Activated naive CD8-positive, alpha-beta T cell treated with anti-CD3 and anti-CD28 coated beads, Interleukin-2, amount 50 U/mL, for 16 hours (primary cell): ENCODE results near the gene THSD7B.

Source experiments
- DNase-seq: peaks from one replicate; pipeline ENCODE4 v3.0.0-alpha.2; 2020; ENCODE audit warnings: low read depth, low spot score

THSD7B gene

GRCh38 chr2:136818839-136819238, 53.5 kb downstream of the THSD7B start:
- no peak for DNase-seq

- DNase-seq: no peak
Observed at GRCh38 chr2:136823291-136823690, 57.9 kb downstream of the THSD7B start.

GRCh38 chr2:136828162-136828561, 62.8 kb downstream of the THSD7B start:
- no peak for DNase-seq

GRCh38 chr2:136828774-136829173, 63.4 kb downstream of the THSD7B start:
- DNase-seq: no peak

- DNase-seq: no peak
Observed at GRCh38 chr2:136844546-136844945, 79.2 kb downstream of the THSD7B start.

- DNase-seq: no peak
Observed at GRCh38 chr2:136858656-136859055, 93.3 kb downstream of the THSD7B start.

GRCh38 chr2:136860443-136860958, 95.2 kb downstream of the THSD7B start:
- no peak for DNase-seq

GRCh38 chr2:136863468-136863867, 98.1 kb downstream of the THSD7B start:
- no peak for DNase-seq

- DNase-seq: no peak
Observed at GRCh38 chr2:136863874-136864273, 98.5 kb downstream of the THSD7B start.

- DNase-seq: no peak
Observed at GRCh38 chr2:136871424-136871823, 106.1 kb downstream of the THSD7B start.

GRCh38 chr2:136874258-136874657, 108.9 kb downstream of the THSD7B start:
- DNase-seq: no peak

- DNase-seq: no peak
Observed at GRCh38 chr2:136891100-136891499, 125.8 kb downstream of the THSD7B start.

- no peak for DNase-seq
Observed at GRCh38 chr2:136894007-136894634, 128.8 kb downstream of the THSD7B start.

- DNase-seq: no peak
Observed at GRCh38 chr2:136901732-136902131, 136.4 kb downstream of the THSD7B start.

- DNase-seq: no peak
Observed at GRCh38 chr2:136905779-136906178, 140.4 kb downstream of the THSD7B start.

GRCh38 chr2:136909777-136910176, 144.4 kb downstream of the THSD7B start:
- DNase-seq: no peak

- no peak for DNase-seq
Observed at GRCh38 chr2:136916131-136916530, 150.8 kb downstream of the THSD7B start.

- DNase-seq: no peak
Observed at GRCh38 chr2:136917411-136917881, 152.1 kb downstream of the THSD7B start.

- DNase-seq: no peak
Observed at GRCh38 chr2:136919682-136920081, 154.3 kb downstream of the THSD7B start.

GRCh38 chr2:136920652-136921333, 155.4 kb downstream of the THSD7B start:
- DNase-seq: no peak

GRCh38 chr2:136927156-136927555, 161.8 kb downstream of the THSD7B start:
- no peak for DNase-seq

GRCh38 chr2:136929531-136929930, 164.2 kb downstream of the THSD7B start:
- no peak for DNase-seq

- DNase-seq: no peak
Observed at GRCh38 chr2:136932700-136933099, 167.4 kb downstream of the THSD7B start.
